MM.1S (cell line): ENCODE data around the gene RNF212.

Source experiments
- EZH2 ChIP-seq: fragments of 300-600 bp; sonication (generic); optimal IDR thresholded peaks from 2 replicates; pipeline ENCODE3; 2017; ENCODE audit warnings: low read depth, mild to moderate bottlenecking, antibody characterized with exemption, low read length, mixed read lengths
- EZH2phosphoT487 ChIP-seq: fragments of 300-600 bp; sonication (generic); IDR thresholded peaks from 2 replicates; pipeline ENCODE4 v1.6.1; 2018; ENCODE audit warnings: antibody characterized with exemption, low read length
- TF ChIP-seq, protein P1 (sequence below): fragments of 300-600 bp; sonication (generic); IDR thresholded peaks from 2 replicates; pipeline ENCODE4 v1.5.1; 2016; ENCODE audit warnings: antibody characterized with exemption, low read length, mixed read lengths

- TF ChIP-seq EZH2phosphoT487 (no peak), EZH2 (no peak)
- TF ChIP-seq, protein P1, sequence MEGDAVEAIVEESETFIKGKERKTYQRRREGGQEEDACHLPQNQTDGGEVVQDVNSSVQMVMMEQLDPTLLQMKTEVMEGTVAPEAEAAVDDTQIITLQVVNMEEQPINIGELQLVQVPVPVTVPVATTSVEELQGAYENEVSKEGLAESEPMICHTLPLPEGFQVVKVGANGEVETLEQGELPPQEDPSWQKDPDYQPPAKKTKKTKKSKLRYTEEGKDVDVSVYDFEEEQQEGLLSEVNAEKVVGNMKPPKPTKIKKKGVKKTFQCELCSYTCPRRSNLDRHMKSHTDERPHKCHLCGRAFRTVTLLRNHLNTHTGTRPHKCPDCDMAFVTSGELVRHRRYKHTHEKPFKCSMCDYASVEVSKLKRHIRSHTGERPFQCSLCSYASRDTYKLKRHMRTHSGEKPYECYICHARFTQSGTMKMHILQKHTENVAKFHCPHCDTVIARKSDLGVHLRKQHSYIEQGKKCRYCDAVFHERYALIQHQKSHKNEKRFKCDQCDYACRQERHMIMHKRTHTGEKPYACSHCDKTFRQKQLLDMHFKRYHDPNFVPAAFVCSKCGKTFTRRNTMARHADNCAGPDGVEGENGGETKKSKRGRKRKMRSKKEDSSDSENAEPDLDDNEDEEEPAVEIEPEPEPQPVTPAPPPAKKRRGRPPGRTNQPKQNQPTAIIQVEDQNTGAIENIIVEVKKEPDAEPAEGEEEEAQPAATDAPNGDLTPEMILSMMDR, result no peak
Measured at GRCh38 chr4:1027915-1028238, 85.5 kb downstream of the RNF212 start.
